ENCODE results near the gene PACRG. TPM values are rescaled to one million over a fixed set of nuclear protein-coding genes. Genes with fewer than 3 reads are reported as not detected.

Gene PACRG
- polyA plus RNA-seq, 1 of the 3 experiments (the other 2 are of a cell fraction), result 0.56 TPM

- TF ChIP-seq CHD2 (IDR thresholded peaks at IDR 0.05; ENCODE audit: low read length, partially characterized antibody) (peak; percentile 83), TEAD4 (IDR thresholded peaks at IDR 0.05; ENCODE audit: borderline replicate concordance, insufficient read depth) (peak; percentile 55; the same call in 1 of the 2 replicates), EZH2phosphoT487 (IDR thresholded peaks at IDR 0.05; ENCODE audit: borderline replicate concordance, low read depth) (no peak), REST (IDR thresholded peaks at IDR 0.05; ENCODE audit: low read depth, low read length) (no peak)
Observed at GRCh38 chr6:162680367-162680766, 47.4 kb upstream of the PACRG start (continued).

- Histone ChIP-seq H4K20me1 (ENCODE audit: insufficient read depth) (no peaks in the 10 kb centered on the region), H3K27me3 (ENCODE audit: insufficient read depth) (no peaks in the 10 kb centered on the region), H3K4me2 (no peak overlapping the region), H3K4me3 (ENCODE audit: low read depth in 2 of 2, low read length in 1 of 2) (no peak overlapping the region), H2AFZ (ENCODE audit: low read depth) (no peak overlapping the region), H3K9me2 (no peaks in the 10 kb centered on the region), H3K79me2 (ENCODE audit: insufficient read depth) (no peaks in the 10 kb centered on the region), H3F3A (replicated peaks; ENCODE audit: insufficient read depth) (no peaks in the 10 kb centered on the region), H3K4me1 (ENCODE audit: control insufficient read depth in 1 of 2, insufficient read depth in 2 of 2, low read depth in 1 of 2, low read length in 1 of 2) (no peaks in the 10 kb centered on the region; a peak in 1 of 4 replicates), H3K9ac (no peak overlapping the region), H3K9me3 (no peaks in the 10 kb centered on the region), H3K27ac (ENCODE audit: low read depth in 2 of 2, low read length in 1 of 2) (peak overlapping the region in 1 of 2 experiments; percentile 28; a peak in 2 of 4 replicates), H3K36me3 (replicated peaks in 1 of 2; ENCODE audit: control insufficient read depth in 1 of 2, insufficient read depth in 2 of 2, low read length in 1 of 2) (no peaks in the 10 kb centered on the region)
- DNase-seq, result no peak
- POLR2A ChIA-PET, result no interaction called here
- TF ChIP-seq FOXJ3 (CRISPR knock-in tag; IDR thresholded peaks at IDR 0.05) (no peak), ELF1 (IDR thresholded peaks at IDR 0.05) (no peak), JUND (IDR thresholded peaks at IDR 0.05) (no peak), EZH2phosphoT487 (IDR thresholded peaks at IDR 0.05; ENCODE audit: borderline replicate concordance, low read depth) (no peak), RFX5 (IDR thresholded peaks at IDR 0.05; ENCODE audit: low read length) (no peak), RCOR1 (IDR thresholded peaks at IDR 0.05; ENCODE audit: low read length) (no peak), MAX (IDR thresholded peaks at IDR 0.05; ENCODE audit: low read depth) (no peak), USF1 (IDR thresholded peaks at IDR 0.05; ENCODE audit: borderline replicate concordance, low read depth) (no peak), PBX3 (IDR thresholded peaks at IDR 0.05) (no peak), FOSL2 (IDR thresholded peaks at IDR 0.05; ENCODE audit: borderline replicate concordance, low read depth) (no peak), EP300 (IDR thresholded peaks at IDR 0.05; ENCODE audit: borderline replicate concordance in 1 of 2, low read depth in 1 of 2, low read length in 1 of 2) (no peak), RAD21 (IDR thresholded peaks at IDR 0.05; ENCODE audit: low read length) (no peak)
- CTCF ChIA-PET, result interaction anchor here (0.9 to 1.0 kb wide), 2 partner anchors 30 to 125 kb away, joined by 3 to 4 read pairs; no protein-coding TSS in a partner anchor
- WGBS (ENCODE audit: low lambda C conversion rate), result 41% methylated on average over 4 of the region's 4 CpGs
Observed at GRCh38 chr6:162680871-162681270, 46.9 kb upstream of the PACRG start.
